Retinal pigment epithelial cell (primary cell): Measurements from ENCODE around the gene C2.

ENCODE experiments used
- DNase-seq: peaks from one replicate; pipeline ENCODE4 v3.0.0-alpha.2; 2010; ENCODE audit warnings: low read depth
- H3K4me3 ChIP-seq: 2 replicates; pipeline ENCODE4 v1.5.1; 2011; ENCODE audit warnings: mild to moderate bottlenecking, low read length, control low read depth, moderate library complexity
- CTCF ChIP-seq: conservative IDR thresholded peaks from 2 replicates; pipeline ENCODE4 v1.5.1; 2011; ENCODE audit warnings: low read depth, low read length, control low read depth, inconsistent platforms

C2 gene

DNA sequence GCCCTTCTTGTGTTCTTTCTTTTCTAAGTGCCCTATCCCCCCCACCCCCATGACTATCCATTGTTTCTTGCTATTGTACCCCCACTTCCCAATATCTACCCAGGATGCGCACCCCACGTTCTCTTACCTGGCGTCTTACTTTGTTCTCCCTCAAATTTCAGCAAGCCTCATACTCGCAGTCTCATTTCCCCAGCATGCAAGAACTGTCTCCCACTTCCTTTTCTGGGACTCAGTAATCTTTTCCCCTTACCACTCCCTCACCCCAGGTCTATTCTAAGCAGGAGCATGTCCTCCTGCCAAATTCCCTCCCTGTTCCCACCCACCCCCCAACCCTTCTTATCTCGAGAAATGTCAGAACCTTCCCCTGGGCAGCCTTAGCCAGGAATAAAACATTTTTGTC is 28.3 kb upstream of the C2 start:
- no peak for DNase-seq
- H3K4me3 ChIP-seq: no peak overlapping the region
- no peak for TF ChIP-seq CTCF

- TF ChIP-seq CTCF: no peak
- no peak overlapping the region for H3K4me3 ChIP-seq
- no peak for DNase-seq
Observed at GRCh38 chr6:31899882-31900722, 27.4 kb upstream of the C2 start.

GRCh38 chr6:31900917-31901414 is 26.6 kb upstream of the C2 start:
- no peak for TF ChIP-seq CTCF
- peak overlapping the region; percentile 60 for H3K4me3 ChIP-seq
- no peak for DNase-seq

- no peak for DNase-seq
- peak overlapping the region; percentile 60 for H3K4me3 ChIP-seq
- no peak for TF ChIP-seq CTCF
Observed at GRCh38 chr6:31901415-31901952, 26.0 kb upstream of the C2 start.

DNA sequence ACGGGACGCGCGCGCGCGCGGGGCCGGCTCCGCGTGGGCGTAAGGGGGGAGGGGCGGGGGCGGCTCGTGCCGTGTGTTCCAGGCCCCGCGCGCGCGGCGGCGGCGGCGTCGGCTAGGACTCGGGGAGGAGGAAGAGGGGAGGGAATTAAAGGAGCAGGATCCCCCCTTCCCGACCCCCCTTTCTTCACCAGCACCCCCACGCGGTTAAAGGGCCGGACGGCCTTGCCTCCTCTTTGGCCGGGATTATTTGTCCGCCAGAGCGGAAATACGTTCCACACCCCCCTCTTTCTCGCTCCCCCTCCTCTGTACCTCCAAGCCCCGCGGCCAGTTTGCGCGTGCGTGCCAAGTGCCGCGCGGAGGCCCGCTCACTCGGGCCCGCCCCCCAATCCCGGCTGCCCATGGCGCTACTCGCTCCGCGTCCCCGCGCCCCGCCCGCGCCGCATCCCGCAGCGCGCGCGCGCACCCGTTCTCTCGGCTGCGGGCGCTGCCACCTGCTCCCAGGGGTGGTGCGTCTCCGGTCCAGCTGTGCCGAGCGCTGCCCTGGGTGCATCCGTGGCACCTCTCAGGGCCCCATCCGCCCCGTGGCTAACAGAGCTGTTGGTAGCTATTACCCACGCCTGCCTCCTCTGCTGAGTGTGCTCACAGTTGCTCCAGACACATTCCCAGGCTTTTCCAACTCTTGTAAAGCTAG is 25.4 kb upstream of the C2 start, which contains the start of gene ZBTB12:
TSS of gene ZBTB12 (minus strand) at position 134 of the 691 bp plus-strand sequence. CDS start 781 bp downstream, outside the sequence.
- H3K4me3 ChIP-seq: peak within 1 kb of the TSS; percentile 60
- DNase-seq: peak; percentile 94
- no peak for TF ChIP-seq CTCF

DNA sequence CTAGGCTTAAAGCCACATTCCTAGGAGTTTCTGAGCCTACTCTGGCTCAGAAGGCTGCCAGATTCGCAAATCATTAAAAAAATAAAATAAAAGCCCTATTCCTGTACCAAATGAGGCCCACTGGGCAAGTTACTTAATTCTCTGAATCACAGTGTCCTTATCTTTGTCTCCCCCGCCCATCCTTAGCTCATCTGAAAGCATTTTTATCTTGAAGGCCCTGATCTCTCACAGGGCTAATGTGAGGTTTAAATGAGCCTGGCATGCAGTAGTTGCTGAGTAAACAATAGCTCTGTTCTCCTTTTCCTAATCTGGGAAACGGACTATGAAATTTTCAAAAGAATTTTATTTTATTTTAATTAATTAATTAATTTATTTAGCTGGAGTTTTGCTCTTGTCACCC is 23.6 kb upstream of the C2 start:
- no peak for TF ChIP-seq CTCF
- no peak for DNase-seq
- H3K4me3 ChIP-seq: no peak overlapping the region
